Liver (tissue), 9 donors: ENCODE data around the gene IL17REL. TPM values are rescaled to one million over a fixed set of nuclear protein-coding genes. Genes with fewer than 3 reads are reported as not detected.
A peak's percentile ranks its signal among the peaks of the same experiment; 100 is the strongest.

Experiments
- DNase-seq: peaks from one replicate; pipeline ENCODE4 v3.0.0-alpha.2; 2017; ENCODE audit warnings: low spot score
- H3K27ac ChIP-seq, 2 donors: one replicate each; pipeline ENCODE4 v1.7.0; 2013; ENCODE audit warnings: inconsistent platforms in 2 of 2, low read length in 2 of 2, control low read depth in 1 of 2, low read depth in 1 of 2, mild to moderate bottlenecking in 1 of 2
- H3K27me3 ChIP-seq, 4 donors: one replicate each; pipeline versions ENCODE4 v1.6.1 to v1.7.0; 2013; ENCODE audit warnings: low read length in 3 of 4, inconsistent platforms in 1 of 4, mild to moderate bottlenecking in 1 of 4, moderate library complexity in 1 of 4; ENCODE audit not compliant: control insufficient read depth in 4 of 4, insufficient read depth in 4 of 4
- H3K36me3 ChIP-seq, 4 donors: one replicate each; pipeline versions ENCODE4 v1.6.1 to v1.7.0; 2013; ENCODE audit warnings: low read length in 3 of 4, mild to moderate bottlenecking in 3 of 4, low read depth in 1 of 4, moderate library complexity in 1 of 4; ENCODE audit not compliant: control insufficient read depth in 4 of 4, insufficient read depth in 3 of 4
- H3K4me1 ChIP-seq, 4 donors: one replicate each; pipeline versions ENCODE4 v1.6.1 to v1.7.0; 2013; ENCODE audit warnings: low read length in 3 of 4, mild to moderate bottlenecking in 3 of 4, moderate library complexity in 1 of 4; ENCODE audit not compliant: control insufficient read depth in 4 of 4, insufficient read depth in 4 of 4
- H3K4me3 ChIP-seq, 3 donors: one replicate each; pipeline versions ENCODE4 v1.6.1 to v1.7.0; 2013; ENCODE audit warnings: low read length in 3 of 3, control low read depth in 1 of 3, low read depth in 1 of 3, mild to moderate bottlenecking in 1 of 3
- H3K9ac ChIP-seq, 2 donors: one replicate each; pipeline ENCODE4 v1.7.0; 2013; ENCODE audit warnings: low read length in 2 of 2, mild to moderate bottlenecking in 2 of 2, moderate library complexity in 2 of 2, control low read depth in 1 of 2, low read depth in 1 of 2
- H3K9me3 ChIP-seq, 4 donors: one replicate each; pipeline versions ENCODE4 v1.6.1 to v1.7.0; 2013; ENCODE audit warnings: low read length in 3 of 4; ENCODE audit not compliant: control insufficient read depth in 4 of 4
- EGR1 ChIP-seq, 2 donors: IDR thresholded peaks; 2 replicates each; pipeline ENCODE4 v1.6.1; 2016 to 2018; ENCODE audit warnings: antibody characterized with exemption in 2 of 2, low read depth in 2 of 2
- FOXA1 ChIP-seq: IDR thresholded peaks from 2 replicates; pipeline ENCODE4 v1.6.1; 2016; ENCODE audit warnings: antibody characterized with exemption
- FOXA2 ChIP-seq: IDR thresholded peaks from 2 replicates; pipeline ENCODE4 v1.6.1; 2016; ENCODE audit warnings: antibody characterized with exemption
- GABPA ChIP-seq, 2 donors: IDR thresholded peaks in 1 of 2; conservative IDR thresholded peaks in 1 of 2; 2 replicates each; pipeline ENCODE4 v1.6.1; 2016; ENCODE audit warnings: antibody characterized with exemption in 2 of 2, mild to moderate bottlenecking in 1 of 2, moderate library complexity in 1 of 2
- HNF4A ChIP-seq, 2 donors: conservative IDR thresholded peaks; 2 replicates each; pipeline ENCODE4 v1.6.1; 2016; ENCODE audit warnings: antibody characterized with exemption in 2 of 2, mild to moderate bottlenecking in 2 of 2
- HNF4G ChIP-seq: IDR thresholded peaks from 2 replicates; pipeline ENCODE4 v1.6.1; 2016; ENCODE audit warnings: antibody characterized with exemption
- JUND ChIP-seq, 2 donors: IDR thresholded peaks; 2 replicates each; pipeline ENCODE4 v1.6.1; 2016; ENCODE audit warnings: antibody characterized with exemption in 2 of 2
- NR2F2 ChIP-seq: IDR thresholded peaks from 2 replicates; pipeline ENCODE4 v1.6.1; 2016; ENCODE audit warnings: antibody characterized with exemption
- RAD21 ChIP-seq, 2 donors: IDR thresholded peaks; 2 replicates each; pipeline ENCODE4 v1.6.1; 2016; ENCODE audit warnings: antibody characterized with exemption in 2 of 2, mild to moderate bottlenecking in 2 of 2
- RXRA ChIP-seq, 2 donors: IDR thresholded peaks; 2 replicates each; pipeline ENCODE4 v1.6.1; 2017 to 2018; ENCODE audit warnings: antibody characterized with exemption in 2 of 2, mild to moderate bottlenecking in 1 of 2
- SP1 ChIP-seq: IDR thresholded peaks from 2 replicates; pipeline ENCODE4 v1.6.1; 2018; ENCODE audit warnings: antibody characterized with exemption, mild to moderate bottlenecking
- TAF1 ChIP-seq: conservative IDR thresholded peaks from 2 replicates; pipeline ENCODE4 v1.6.1; 2016; ENCODE audit warnings: antibody characterized with exemption, mild to moderate bottlenecking
- YY1 ChIP-seq: IDR thresholded peaks from 2 replicates; pipeline ENCODE4 v1.6.1; 2016; ENCODE audit warnings: antibody characterized with exemption, mild to moderate bottlenecking
- WGBS: extraction: QIAGEN DNeasy Blood & Tissue Kit; methylation state at CpG from one replicate; pipeline ENCODE4 v1.1.7; 2013; 5-methylcytosine and 5-hydroxymethylcytosine counted together
- polyA plus RNA-seq, 2 donors: library from polyadenylated mRNA; stranded (reverse) in 1 of 2; unstranded in 1 of 2; fragments of 200-250 nt in 1 of 2; fragments of >200 nt in 1 of 2; fragmentation: Nextera tagmentation in 1 of 2; extraction: Ambion mirVana in 1 of 2; gene quantifications; one replicate each; pipeline versions ENCODE4 v1.2.1 to v1.2.3, GENCODE V29; 2013 to 2015
- total RNA-seq, 2 donors: library from RNA; depleted of rRNA; stranded (reverse); fragments of >200 nt; gene quantifications; one replicate each; pipeline ENCODE4 v1.2.3, GENCODE V29; 2014
- TF ChIP-seq, protein P1 (sequence below): IDR thresholded peaks from 2 replicates; pipeline ENCODE4 v1.6.1; 2016; ENCODE audit warnings: antibody characterized with exemption
- TF ChIP-seq, protein P2 (sequence below): IDR thresholded peaks from 2 replicates; pipeline ENCODE4 v1.6.1; 2016; ENCODE audit warnings: antibody characterized with exemption, mild to moderate bottlenecking
- TF ChIP-seq, protein P3 (sequence below): IDR thresholded peaks from 2 replicates; pipeline ENCODE4 v1.6.1; 2016; ENCODE audit warnings: antibody characterized with exemption
- TF ChIP-seq, protein P4 (sequence below): fragments of 150-350 bp; IDR thresholded peaks from 2 replicates; pipeline ENCODE4 v1.5.1; 2017; ENCODE audit warnings: improper control_type of control experiment, low read depth, low read length; ENCODE audit not compliant: missing input control
- TF ChIP-seq, protein P5 (sequence below): IDR thresholded peaks from 2 replicates; pipeline ENCODE4 v1.6.1; 2016; ENCODE audit warnings: antibody characterized with exemption
- donor health status: healthy.
- donor health status: healthy.
- donor health status: healthy.
- donor health status: healthy.
- donor health status: healthy.

IL17REL gene
- total and polyA plus RNA-seq, 4 donors: under 0.01 TPM; not detected in 3

DNA sequence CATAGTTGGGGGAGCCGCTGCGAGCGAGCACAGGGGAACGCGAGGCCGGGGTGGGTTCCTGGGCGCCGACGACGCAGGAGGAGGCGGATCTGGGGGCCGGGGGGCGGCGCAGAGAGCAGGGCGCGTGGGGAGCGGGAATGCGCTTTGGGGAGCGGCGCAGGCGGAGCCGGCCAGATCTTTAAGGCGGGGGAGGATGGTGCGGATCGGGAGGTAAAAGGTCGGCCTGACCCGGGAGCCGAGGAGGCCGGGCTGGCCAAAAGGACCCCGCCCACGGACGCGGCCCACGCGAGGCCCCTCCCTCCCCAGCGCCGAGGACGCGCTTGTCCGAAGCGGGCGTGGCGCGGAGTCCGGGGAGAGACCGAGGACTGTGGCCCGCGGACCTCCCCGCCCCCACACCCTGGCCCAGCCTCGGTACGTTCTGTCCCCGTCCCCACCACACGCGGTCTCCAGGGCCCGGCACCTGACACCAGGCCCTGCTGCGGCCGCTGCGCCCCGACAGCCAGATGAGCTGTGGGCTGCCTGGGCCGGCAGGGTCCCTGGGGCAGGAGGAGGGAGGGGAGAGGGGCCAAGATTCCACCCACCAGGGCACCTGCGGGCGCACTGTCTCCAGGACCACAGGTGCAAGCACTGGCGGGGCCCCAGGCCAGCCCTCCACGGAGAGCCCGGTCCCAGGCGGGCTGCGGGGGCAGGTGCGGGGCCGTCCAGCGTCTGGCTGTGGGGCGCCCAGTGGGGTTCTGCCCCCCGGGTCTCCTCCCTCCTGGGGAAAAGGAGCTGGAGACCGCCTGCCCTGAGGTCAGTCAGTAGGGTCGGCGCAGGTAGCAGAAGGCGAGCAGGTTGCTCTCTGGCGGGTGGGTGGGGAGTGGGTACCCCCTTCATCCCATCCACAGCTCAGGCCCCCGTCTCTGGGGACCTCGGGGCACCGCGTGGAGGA, 41.1 kb downstream of the IL17REL start:
- H3K4me3 ChIP-seq: peak overlapping the region; percentile 3 to 77 (median 45)
- WGBS: 6% methylated on average over 81 of the region's 81 CpGs
- H3K9me3 ChIP-seq: no peaks in the 10 kb centered on the region
- TF ChIP-seq RAD21 (IDR thresholded peaks at IDR 0.05): peak in 1 of 2 donors; percentile 23
- TF ChIP-seq, protein P1, sequence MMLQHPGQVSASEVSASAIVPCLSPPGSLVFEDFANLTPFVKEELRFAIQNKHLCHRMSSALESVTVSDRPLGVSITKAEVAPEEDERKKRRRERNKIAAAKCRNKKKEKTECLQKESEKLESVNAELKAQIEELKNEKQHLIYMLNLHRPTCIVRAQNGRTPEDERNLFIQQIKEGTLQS: no peak
- TF ChIP-seq GABPA (IDR thresholded peaks at IDR 0.05 in 1 of 2, conservative IDR thresholded peaks at IDR 0.05 in 1 of 2): no peak
- TF ChIP-seq, protein P2, sequence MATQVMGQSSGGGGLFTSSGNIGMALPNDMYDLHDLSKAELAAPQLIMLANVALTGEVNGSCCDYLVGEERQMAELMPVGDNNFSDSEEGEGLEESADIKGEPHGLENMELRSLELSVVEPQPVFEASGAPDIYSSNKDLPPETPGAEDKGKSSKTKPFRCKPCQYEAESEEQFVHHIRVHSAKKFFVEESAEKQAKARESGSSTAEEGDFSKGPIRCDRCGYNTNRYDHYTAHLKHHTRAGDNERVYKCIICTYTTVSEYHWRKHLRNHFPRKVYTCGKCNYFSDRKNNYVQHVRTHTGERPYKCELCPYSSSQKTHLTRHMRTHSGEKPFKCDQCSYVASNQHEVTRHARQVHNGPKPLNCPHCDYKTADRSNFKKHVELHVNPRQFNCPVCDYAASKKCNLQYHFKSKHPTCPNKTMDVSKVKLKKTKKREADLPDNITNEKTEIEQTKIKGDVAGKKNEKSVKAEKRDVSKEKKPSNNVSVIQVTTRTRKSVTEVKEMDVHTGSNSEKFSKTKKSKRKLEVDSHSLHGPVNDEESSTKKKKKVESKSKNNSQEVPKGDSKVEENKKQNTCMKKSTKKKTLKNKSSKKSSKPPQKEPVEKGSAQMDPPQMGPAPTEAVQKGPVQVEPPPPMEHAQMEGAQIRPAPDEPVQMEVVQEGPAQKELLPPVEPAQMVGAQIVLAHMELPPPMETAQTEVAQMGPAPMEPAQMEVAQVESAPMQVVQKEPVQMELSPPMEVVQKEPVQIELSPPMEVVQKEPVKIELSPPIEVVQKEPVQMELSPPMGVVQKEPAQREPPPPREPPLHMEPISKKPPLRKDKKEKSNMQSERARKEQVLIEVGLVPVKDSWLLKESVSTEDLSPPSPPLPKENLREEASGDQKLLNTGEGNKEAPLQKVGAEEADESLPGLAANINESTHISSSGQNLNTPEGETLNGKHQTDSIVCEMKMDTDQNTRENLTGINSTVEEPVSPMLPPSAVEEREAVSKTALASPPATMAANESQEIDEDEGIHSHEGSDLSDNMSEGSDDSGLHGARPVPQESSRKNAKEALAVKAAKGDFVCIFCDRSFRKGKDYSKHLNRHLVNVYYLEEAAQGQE: peak; percentile 50
- no peak for TF ChIP-seq YY1
- TF ChIP-seq, protein P3, sequence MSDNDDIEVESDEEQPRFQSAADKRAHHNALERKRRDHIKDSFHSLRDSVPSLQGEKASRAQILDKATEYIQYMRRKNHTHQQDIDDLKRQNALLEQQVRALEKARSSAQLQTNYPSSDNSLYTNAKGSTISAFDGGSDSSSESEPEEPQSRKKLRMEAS: no peak
- TF ChIP-seq TAF1: no peak
- TF ChIP-seq SP1: peak; percentile 64
- no peak for TF ChIP-seq FOXA1
- TF ChIP-seq, protein P4, sequence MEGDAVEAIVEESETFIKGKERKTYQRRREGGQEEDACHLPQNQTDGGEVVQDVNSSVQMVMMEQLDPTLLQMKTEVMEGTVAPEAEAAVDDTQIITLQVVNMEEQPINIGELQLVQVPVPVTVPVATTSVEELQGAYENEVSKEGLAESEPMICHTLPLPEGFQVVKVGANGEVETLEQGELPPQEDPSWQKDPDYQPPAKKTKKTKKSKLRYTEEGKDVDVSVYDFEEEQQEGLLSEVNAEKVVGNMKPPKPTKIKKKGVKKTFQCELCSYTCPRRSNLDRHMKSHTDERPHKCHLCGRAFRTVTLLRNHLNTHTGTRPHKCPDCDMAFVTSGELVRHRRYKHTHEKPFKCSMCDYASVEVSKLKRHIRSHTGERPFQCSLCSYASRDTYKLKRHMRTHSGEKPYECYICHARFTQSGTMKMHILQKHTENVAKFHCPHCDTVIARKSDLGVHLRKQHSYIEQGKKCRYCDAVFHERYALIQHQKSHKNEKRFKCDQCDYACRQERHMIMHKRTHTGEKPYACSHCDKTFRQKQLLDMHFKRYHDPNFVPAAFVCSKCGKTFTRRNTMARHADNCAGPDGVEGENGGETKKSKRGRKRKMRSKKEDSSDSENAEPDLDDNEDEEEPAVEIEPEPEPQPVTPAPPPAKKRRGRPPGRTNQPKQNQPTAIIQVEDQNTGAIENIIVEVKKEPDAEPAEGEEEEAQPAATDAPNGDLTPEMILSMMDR: no peak
- TF ChIP-seq, protein P5, sequence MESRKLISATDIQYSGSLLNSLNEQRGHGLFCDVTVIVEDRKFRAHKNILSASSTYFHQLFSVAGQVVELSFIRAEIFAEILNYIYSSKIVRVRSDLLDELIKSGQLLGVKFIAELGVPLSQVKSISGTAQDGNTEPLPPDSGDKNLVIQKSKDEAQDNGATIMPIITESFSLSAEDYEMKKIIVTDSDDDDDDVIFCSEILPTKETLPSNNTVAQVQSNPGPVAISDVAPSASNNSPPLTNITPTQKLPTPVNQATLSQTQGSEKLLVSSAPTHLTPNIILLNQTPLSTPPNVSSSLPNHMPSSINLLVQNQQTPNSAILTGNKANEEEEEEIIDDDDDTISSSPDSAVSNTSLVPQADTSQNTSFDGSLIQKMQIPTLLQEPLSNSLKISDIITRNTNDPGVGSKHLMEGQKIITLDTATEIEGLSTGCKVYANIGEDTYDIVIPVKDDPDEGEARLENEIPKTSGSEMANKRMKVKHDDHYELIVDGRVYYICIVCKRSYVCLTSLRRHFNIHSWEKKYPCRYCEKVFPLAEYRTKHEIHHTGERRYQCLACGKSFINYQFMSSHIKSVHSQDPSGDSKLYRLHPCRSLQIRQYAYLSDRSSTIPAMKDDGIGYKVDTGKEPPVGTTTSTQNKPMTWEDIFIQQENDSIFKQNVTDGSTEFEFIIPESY: no peak
- no peak for TF ChIP-seq JUND (IDR thresholded peaks at IDR 0.05)
- TF ChIP-seq HNF4G: no peak
- no peak for TF ChIP-seq FOXA2
- no peak for TF ChIP-seq HNF4A (conservative IDR thresholded peaks at IDR 0.05)
- no peak for TF ChIP-seq RXRA (IDR thresholded peaks at IDR 0.05)
- TF ChIP-seq EGR1 (IDR thresholded peaks at IDR 0.05; ENCODE audit: low read depth in 2 of 2): peak; percentile 55 to 73
- TF ChIP-seq NR2F2: no peak
- H3K4me1 ChIP-seq: peaks cover 19 to 50% (median 35%) of the 10 kb centered on the region in 4 donors
- peak overlapping the region; percentile 95 to 99 for H3K27ac ChIP-seq
- no peaks in the 10 kb centered on the region for H3K27me3 ChIP-seq
- no peaks in the 10 kb centered on the region for H3K36me3 ChIP-seq
- no peak for DNase-seq
- no peak overlapping the region for H3K9ac ChIP-seq
